Astrocyte (in vitro differentiated cells and primary cell): ENCODE data around the gene WDR4. TPM values are rescaled to one million over a fixed set of nuclear protein-coding genes. Genes with fewer than 3 reads are reported as not detected.

Experiments
- DNase-seq: peaks from one replicate; pipeline ENCODE4 v3.0.0-alpha.2; 2010; ENCODE audit warnings: low read depth
- FAIRE-seq: peaks from 2 replicates; lab custom pipeline; 2011; peaks lifted over from hg19 to GRCh38; lab: Jason Lieb, UNC
- H2AFZ ChIP-seq: 2 replicates; pipeline ENCODE4 v1.6.0; 2012; ENCODE audit warnings: low read depth, low read length, inconsistent platforms
- H3K27ac ChIP-seq: 2 replicates; pipeline ENCODE4 v1.5.1; 2011; ENCODE audit warnings: low read depth, low read length, inconsistent platforms
- H3K27me3 ChIP-seq: 2 replicates; pipeline ENCODE4 v1.6.0; 2011; ENCODE audit warnings: low read length, inconsistent platforms; ENCODE audit not compliant: insufficient read depth
- H3K36me3 ChIP-seq: 2 replicates; pipeline ENCODE4 v1.5.1; 2011; ENCODE audit warnings: low read length, inconsistent platforms; ENCODE audit not compliant: insufficient read depth
- H3K4me1 ChIP-seq: 2 replicates; pipeline ENCODE4 v1.5.1; 2011; ENCODE audit warnings: low read length, inconsistent platforms; ENCODE audit not compliant: insufficient read depth
- H3K4me2 ChIP-seq: 2 replicates; pipeline ENCODE4 v1.6.0; 2012; ENCODE audit warnings: low read length, inconsistent platforms
- H3K4me3 ChIP-seq: 2 replicates; pipeline ENCODE4 v1.5.1; 2011; ENCODE audit warnings: low read depth, mild to moderate bottlenecking, low read length, inconsistent platforms; ENCODE audit not compliant: insufficient read depth
- H3K79me2 ChIP-seq: 2 replicates; pipeline ENCODE4 v1.6.0; 2012; ENCODE audit warnings: mild to moderate bottlenecking, low read length, inconsistent platforms; ENCODE audit not compliant: insufficient read depth
- H3K9ac ChIP-seq: 2 replicates; pipeline ENCODE4 v1.6.0; 2012; ENCODE audit warnings: mild to moderate bottlenecking, low read length, inconsistent platforms
- H3K9me3 ChIP-seq: 2 replicates; pipeline ENCODE4 v1.5.1; 2012; ENCODE audit warnings: low read depth, mild to moderate bottlenecking, low read length, inconsistent platforms; ENCODE audit not compliant: insufficient read depth
- H4K20me1 ChIP-seq: 2 replicates; pipeline ENCODE4 v1.6.0; 2012; ENCODE audit warnings: low read length, inconsistent platforms; ENCODE audit not compliant: insufficient read depth
- H3K27ac Mint-ChIP-seq: one replicate; pipeline ENCODE4 v1.8.0; 2021; ENCODE audit warnings: mild to moderate bottlenecking, mixed read lengths; ENCODE audit not compliant: unreplicated experiment
- H3K27me3 Mint-ChIP-seq: one replicate; pipeline ENCODE4 v1.8.0; 2021; ENCODE audit warnings: low read depth, mixed read lengths; ENCODE audit not compliant: unreplicated experiment
- H3K36me3 Mint-ChIP-seq: one replicate; pipeline ENCODE4 v1.8.0; 2021; ENCODE audit warnings: low read depth, mixed read lengths; ENCODE audit not compliant: unreplicated experiment
- H3K4me1 Mint-ChIP-seq: one replicate; pipeline ENCODE4 v1.8.0; 2021; ENCODE audit warnings: low read depth, mixed read lengths; ENCODE audit not compliant: unreplicated experiment
- H3K4me3 Mint-ChIP-seq: one replicate; pipeline ENCODE4 v1.8.0; 2021; ENCODE audit warnings: mild to moderate bottlenecking, moderate library complexity, mixed read lengths; ENCODE audit not compliant: unreplicated experiment
- H3K9me3 Mint-ChIP-seq: one replicate; pipeline ENCODE4 v1.8.0; 2021; ENCODE audit warnings: mild to moderate bottlenecking, mixed read lengths; ENCODE audit not compliant: unreplicated experiment
- EZH2 ChIP-seq: IDR thresholded peaks from 2 replicates; pipeline ENCODE4 v1.6.1; 2012; ENCODE audit warnings: mild to moderate bottlenecking, low read length, inconsistent platforms; ENCODE audit not compliant: insufficient read depth
- total RNA-seq: library from RNA; stranded (reverse); gene quantifications from 2 replicates; pipeline ENCODE4 v1.2.1, GENCODE V29; 2021
- TF ChIP-seq, protein P1 (sequence below): IDR thresholded peaks from 2 replicates; pipeline ENCODE4 v1.5.1; 2011; ENCODE audit warnings: low read depth, mild to moderate bottlenecking, inconsistent platforms, low read length, moderate library complexity; ENCODE audit not compliant: insufficient read depth

The WDR4 gene
- total RNA-seq, 1 donor from 2014 or later: 20.5 TPM

DNA sequence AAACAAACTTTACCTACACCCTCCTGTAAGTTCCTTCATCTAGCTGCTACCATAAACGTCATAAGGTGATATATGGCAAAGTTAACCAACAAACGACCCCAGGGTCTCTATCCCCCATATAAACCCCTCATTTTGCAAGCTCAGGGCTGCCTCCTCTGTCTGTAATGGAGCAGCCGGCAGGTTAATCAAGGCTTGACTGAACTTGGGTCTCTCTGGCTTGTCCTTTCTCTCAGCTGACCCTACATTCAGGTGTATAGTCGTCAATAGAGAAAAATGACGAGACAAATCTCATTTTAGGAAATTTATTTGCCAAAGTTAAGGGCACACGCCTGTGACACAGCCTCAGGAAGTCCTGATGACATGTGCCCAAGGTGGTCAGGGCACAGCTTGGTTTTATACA, 67.4 kb downstream of the WDR4 start:
- no peaks in the 10 kb centered on the region for H3K36me3 ChIP-seq
- H3K9me3 ChIP-seq: peaks cover 3% of the 10 kb centered on the region
- no peak overlapping the region for H3K27ac ChIP-seq
- H3K4me1 Mint-ChIP-seq: peaks cover 1% of the 10 kb centered on the region
- H3K4me1 ChIP-seq: no peaks in the 10 kb centered on the region
- no peaks in the 10 kb centered on the region for H3K79me2 ChIP-seq
- FAIRE-seq (no peak), DNase-seq (no peak)
- no peak overlapping the region for H3K27ac Mint-ChIP-seq
- no peak overlapping the region for H3K4me2 ChIP-seq
- TF ChIP-seq EZH2: no peak
- TF ChIP-seq, protein P1, sequence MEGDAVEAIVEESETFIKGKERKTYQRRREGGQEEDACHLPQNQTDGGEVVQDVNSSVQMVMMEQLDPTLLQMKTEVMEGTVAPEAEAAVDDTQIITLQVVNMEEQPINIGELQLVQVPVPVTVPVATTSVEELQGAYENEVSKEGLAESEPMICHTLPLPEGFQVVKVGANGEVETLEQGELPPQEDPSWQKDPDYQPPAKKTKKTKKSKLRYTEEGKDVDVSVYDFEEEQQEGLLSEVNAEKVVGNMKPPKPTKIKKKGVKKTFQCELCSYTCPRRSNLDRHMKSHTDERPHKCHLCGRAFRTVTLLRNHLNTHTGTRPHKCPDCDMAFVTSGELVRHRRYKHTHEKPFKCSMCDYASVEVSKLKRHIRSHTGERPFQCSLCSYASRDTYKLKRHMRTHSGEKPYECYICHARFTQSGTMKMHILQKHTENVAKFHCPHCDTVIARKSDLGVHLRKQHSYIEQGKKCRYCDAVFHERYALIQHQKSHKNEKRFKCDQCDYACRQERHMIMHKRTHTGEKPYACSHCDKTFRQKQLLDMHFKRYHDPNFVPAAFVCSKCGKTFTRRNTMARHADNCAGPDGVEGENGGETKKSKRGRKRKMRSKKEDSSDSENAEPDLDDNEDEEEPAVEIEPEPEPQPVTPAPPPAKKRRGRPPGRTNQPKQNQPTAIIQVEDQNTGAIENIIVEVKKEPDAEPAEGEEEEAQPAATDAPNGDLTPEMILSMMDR: no peak
- H3K9ac ChIP-seq: no peak overlapping the region
- H3K4me3 ChIP-seq: no peak overlapping the region
- no peak overlapping the region for H2AFZ ChIP-seq
- peaks cover 2% of the 10 kb centered on the region for H3K9me3 Mint-ChIP-seq
- H3K27me3 ChIP-seq: peaks cover 12% of the 10 kb centered on the region
- no peaks in the 10 kb centered on the region for H3K36me3 Mint-ChIP-seq
- no peak overlapping the region for H3K4me3 Mint-ChIP-seq
- H4K20me1 ChIP-seq: no peaks in the 10 kb centered on the region
- peaks cover 31% of the 10 kb centered on the region for H3K27me3 Mint-ChIP-seq

DNA sequence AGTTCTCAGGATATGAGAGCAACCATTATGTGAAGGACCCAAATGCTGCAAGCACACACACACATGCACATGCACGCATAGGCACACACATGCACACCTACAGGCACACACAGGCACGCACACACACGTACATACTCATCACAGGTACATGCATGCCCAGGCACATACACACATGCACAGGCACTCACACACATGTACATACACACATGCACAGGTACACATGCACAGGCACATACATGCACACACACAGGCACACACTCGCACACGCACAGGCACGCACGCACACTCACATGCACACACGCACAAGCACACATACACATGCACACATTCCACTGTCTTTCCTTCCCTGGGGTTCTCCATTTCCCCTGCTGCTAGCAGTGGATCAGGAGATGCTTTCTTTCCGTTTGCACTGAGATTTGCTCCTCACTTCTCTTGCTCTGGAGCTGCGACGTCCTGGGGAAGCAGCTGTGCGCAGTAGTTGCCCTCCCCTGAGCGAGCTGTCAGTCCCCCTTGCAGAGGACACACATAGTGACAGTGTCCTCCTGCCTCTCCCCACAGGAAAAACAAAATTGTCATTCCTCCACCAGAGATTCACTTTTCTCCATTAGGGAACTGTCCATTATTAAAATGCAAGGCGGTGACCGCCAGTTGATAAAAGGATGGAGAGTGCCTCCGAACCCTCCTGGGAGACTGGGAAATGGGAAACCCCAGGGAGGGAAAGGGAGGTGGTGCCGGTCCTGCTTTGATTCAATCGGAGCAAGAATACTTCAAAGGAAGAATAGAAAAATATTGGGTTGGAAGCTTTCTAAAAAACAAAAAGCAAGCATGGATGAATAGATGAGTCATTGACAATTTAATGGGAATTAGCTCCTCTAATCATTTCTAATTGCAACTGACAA, 69.5 kb downstream of the WDR4 start:
- Histone ChIP-seq H3K36me3 (no peaks in the 10 kb centered on the region), H3K27me3 (peaks cover 12% of the 10 kb centered on the region), H3K9ac (no peak overlapping the region), H2AFZ (no peak overlapping the region), H3K9me3 (peaks cover under 1% of the 10 kb centered on the region), H3K4me2 (no peak overlapping the region), H4K20me1 (no peaks in the 10 kb centered on the region), H3K27ac (no peak overlapping the region), H3K79me2 (no peaks in the 10 kb centered on the region), H3K4me1 (no peaks in the 10 kb centered on the region), H3K4me3 (no peak overlapping the region)
- no peaks in the 10 kb centered on the region for H3K36me3 Mint-ChIP-seq
- H3K4me1 Mint-ChIP-seq: peaks cover 1% of the 10 kb centered on the region
- no peak overlapping the region for H3K4me3 Mint-ChIP-seq
- FAIRE-seq (no peak), DNase-seq (no peak)
- H3K9me3 Mint-ChIP-seq: peaks cover 6% of the 10 kb centered on the region
- no peak for TF ChIP-seq EZH2
- TF ChIP-seq, protein P1: no peak
- no peak overlapping the region for H3K27ac Mint-ChIP-seq
- H3K27me3 Mint-ChIP-seq: peaks cover 52% of the 10 kb centered on the region

DNA sequence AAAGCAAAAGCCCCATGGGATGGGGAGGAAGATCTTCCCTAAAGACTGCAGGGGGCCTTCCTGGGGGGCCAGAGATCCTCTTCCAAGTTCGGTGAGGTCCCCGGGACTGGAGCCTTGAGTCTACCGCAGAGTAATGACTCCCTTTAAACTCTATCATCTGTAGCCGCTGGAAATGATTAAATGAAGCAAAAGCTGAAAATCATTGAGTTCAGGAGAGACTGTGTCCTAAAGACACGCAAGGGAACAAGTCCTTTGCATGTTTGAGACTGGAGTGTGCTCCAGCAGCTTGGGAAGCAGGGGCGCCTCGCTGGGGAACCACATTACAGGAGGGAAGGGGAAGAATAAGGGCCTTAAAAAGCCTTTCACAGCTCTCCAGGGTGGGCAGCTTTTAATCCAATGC, 70.2 kb downstream of the WDR4 start:
- H3K4me1 Mint-ChIP-seq: peaks cover 1% of the 10 kb centered on the region
- no peaks in the 10 kb centered on the region for H3K9me3 ChIP-seq
- H3K27ac Mint-ChIP-seq: no peak overlapping the region
- no peak overlapping the region for H3K27ac ChIP-seq
- DNase-seq (no peak), FAIRE-seq (no peak)
- H3K4me3 Mint-ChIP-seq: no peak overlapping the region
- no peaks in the 10 kb centered on the region for H3K36me3 ChIP-seq
- no peak overlapping the region for H2AFZ ChIP-seq
- H3K36me3 Mint-ChIP-seq: no peaks in the 10 kb centered on the region
- no peak overlapping the region for H3K9ac ChIP-seq
- H3K27me3 Mint-ChIP-seq: peaks cover 55% of the 10 kb centered on the region
- H3K4me1 ChIP-seq: no peaks in the 10 kb centered on the region
- TF ChIP-seq, protein P1: no peak
- no peak for TF ChIP-seq EZH2
- H3K9me3 Mint-ChIP-seq: peaks cover 6% of the 10 kb centered on the region
- H3K79me2 ChIP-seq: no peaks in the 10 kb centered on the region
- H3K27me3 ChIP-seq: peaks cover 12% of the 10 kb centered on the region
- no peak overlapping the region for H3K4me3 ChIP-seq
- no peaks in the 10 kb centered on the region for H4K20me1 ChIP-seq
- no peak overlapping the region for H3K4me2 ChIP-seq
